ENCODE measurements around the gene SLIT1.

GRCh38 chr10:97037365-97038361 is 148.1 kb downstream of the SLIT1 start:
- TF ChIP-seq, protein P1, sequence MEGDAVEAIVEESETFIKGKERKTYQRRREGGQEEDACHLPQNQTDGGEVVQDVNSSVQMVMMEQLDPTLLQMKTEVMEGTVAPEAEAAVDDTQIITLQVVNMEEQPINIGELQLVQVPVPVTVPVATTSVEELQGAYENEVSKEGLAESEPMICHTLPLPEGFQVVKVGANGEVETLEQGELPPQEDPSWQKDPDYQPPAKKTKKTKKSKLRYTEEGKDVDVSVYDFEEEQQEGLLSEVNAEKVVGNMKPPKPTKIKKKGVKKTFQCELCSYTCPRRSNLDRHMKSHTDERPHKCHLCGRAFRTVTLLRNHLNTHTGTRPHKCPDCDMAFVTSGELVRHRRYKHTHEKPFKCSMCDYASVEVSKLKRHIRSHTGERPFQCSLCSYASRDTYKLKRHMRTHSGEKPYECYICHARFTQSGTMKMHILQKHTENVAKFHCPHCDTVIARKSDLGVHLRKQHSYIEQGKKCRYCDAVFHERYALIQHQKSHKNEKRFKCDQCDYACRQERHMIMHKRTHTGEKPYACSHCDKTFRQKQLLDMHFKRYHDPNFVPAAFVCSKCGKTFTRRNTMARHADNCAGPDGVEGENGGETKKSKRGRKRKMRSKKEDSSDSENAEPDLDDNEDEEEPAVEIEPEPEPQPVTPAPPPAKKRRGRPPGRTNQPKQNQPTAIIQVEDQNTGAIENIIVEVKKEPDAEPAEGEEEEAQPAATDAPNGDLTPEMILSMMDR (IDR thresholded peaks at IDR 0.05), result peak in 1 of 3 donors; percentile 84
- no peak for TF ChIP-seq POLR2A (IDR thresholded peaks at IDR 0.05)

All from lower leg skin (tissue), 3 donors.